ENCODE data around the gene HYKK. TPM values are rescaled to one million over a fixed set of nuclear protein-coding genes. Genes with fewer than 3 reads are reported as not detected.

Gene HYKK
- total and polyA plus RNA-seq, 2 of the 8 experiments (the other 6 are each of a cell fraction or from before 2014, with no cell fraction given) = 2.0 to 3.7 TPM

DNA sequence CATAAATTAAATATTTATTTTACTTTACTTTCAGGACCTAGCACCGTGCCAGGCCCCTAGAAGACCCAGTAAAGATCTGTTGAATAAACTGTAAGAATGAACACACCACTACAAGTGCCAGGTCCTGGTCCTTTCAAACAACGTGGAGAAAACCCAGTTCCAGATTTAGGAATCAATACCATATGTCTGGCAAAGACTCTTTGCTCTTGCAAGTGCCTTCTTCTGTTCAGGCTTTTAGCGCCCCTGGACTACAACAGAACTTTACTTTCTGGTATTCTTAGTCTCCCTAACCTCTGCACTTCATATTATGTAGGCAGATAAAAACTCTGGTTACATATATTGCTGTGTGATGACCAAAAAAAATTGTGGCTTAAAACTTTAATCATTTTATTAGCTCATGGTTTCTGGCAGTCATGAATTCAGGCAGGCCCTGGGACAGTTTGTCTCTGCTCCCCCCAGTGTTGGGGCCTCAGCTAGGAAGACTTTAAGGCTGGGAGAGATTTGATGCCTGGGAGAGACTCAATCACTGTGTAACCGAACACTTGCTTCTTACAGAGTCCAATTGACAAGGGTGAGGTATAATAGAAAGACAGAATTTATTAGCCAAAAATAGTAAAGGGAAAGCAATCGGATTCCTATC is 30.0 kb downstream of the HYKK start:
- no peak overlapping the region for H4K5ac ChIP-seq (ENCODE audit: insufficient read length, low read depth, low read length)
- H2BK120ac ChIP-seq (replicated peaks; ENCODE audit: low read depth, low read length) = no peak overlapping the region
- no peak for DNase-seq (ENCODE audit: low read depth in 1 of 2, low spot score in 2 of 2)
- H3K4me3 ChIP-seq (ENCODE audit: extremely low read depth in 1 of 4, insufficient read depth in 2 of 4, low read depth in 3 of 4, low read length in 4 of 4) = no peak overlapping the region
- WGBS, 2 experiments (ENCODE audit: extremely low coverage in 1 of 2, insufficient coverage in 1 of 2, insufficient read length in 1 of 2, insufficient replicate concordance in 2 of 2, low coverage in 1 of 2, low lambda C conversion rate in 2 of 2, missing lambda C conversion rate in 1 of 2) = 86% methylated on average over 5 of the region's 5 CpGs; no CpG with 5 or more reads in 1 of the 2 experiments
- H2BK5ac ChIP-seq (ENCODE audit: low read depth, low read length) = no peak overlapping the region
- no peak overlapping the region for H3K4ac ChIP-seq (replicated peaks; ENCODE audit: insufficient read length, low read depth, low read length)
- no peaks in the 10 kb centered on the region for H3K27me3 ChIP-seq (replicated peaks in 1 of 4; ENCODE audit: control insufficient read depth in 3 of 4, extremely low read depth in 1 of 4, insufficient read depth in 3 of 4, low read length in 3 of 4)
- H3K79me2 ChIP-seq (ENCODE audit: control insufficient read depth in 1 of 2, insufficient read depth in 2 of 2, low read length in 2 of 2) = peaks cover 0 to 18% of the 10 kb centered on the region in 2 experiments; a peak in 2 of 4 replicates
- H3K36me3 ChIP-seq (ENCODE audit: control insufficient read depth in 2 of 4, insufficient read depth in 4 of 4, low read length in 3 of 4) = peaks cover 0 to 6% (median 0%) of the 10 kb centered on the region in 4 experiments; a peak in 3 of 8 replicates
- H4K8ac ChIP-seq (ENCODE audit: extremely low read depth, insufficient read depth, low read length) = no peak overlapping the region
- H3K56ac ChIP-seq (replicated peaks; ENCODE audit: insufficient read length, low read depth, low read length) = no peak overlapping the region
- FAIRE-seq = no peak
- no peak overlapping the region for H3K23ac ChIP-seq (ENCODE audit: insufficient read length)
- H3K27ac ChIP-seq (ENCODE audit: low read depth, low read length) = no peak overlapping the region
- H3K9ac ChIP-seq (replicated peaks in 1 of 4; ENCODE audit: extremely low read depth in 1 of 4, low read depth in 3 of 4, low read length in 3 of 4) = no peak overlapping the region
- ChIA-PET CTCF (ENCODE audit: partially characterized antibody) (interaction anchor here (1.0 kb wide), 1 partner anchor 19 kb away, joined by 3 read pairs; no protein-coding TSS in a partner anchor), POLR2A (ENCODE audit: partially characterized antibody) (interaction anchor here (0.9 kb wide), 1 partner anchor 271 kb away, joined by 3 read pairs; no protein-coding TSS in a partner anchor)
- no peaks in the 10 kb centered on the region for H3K9me3 ChIP-seq (ENCODE audit: insufficient read depth in 2 of 2, low read depth in 1 of 2, low read length in 1 of 2)
- H4K91ac ChIP-seq (replicated peaks; ENCODE audit: insufficient read length, low read length) = no peak overlapping the region
- H3K4me1 ChIP-seq (replicated peaks in 1 of 4; ENCODE audit: control insufficient read depth in 3 of 4, insufficient read depth in 4 of 4, low read length in 3 of 4) = peaks cover 0 to 3% (median 1%) of the 10 kb centered on the region in 4 experiments; a peak in 3 of 7 replicates
- H2AFZ ChIP-seq (ENCODE audit: low read length) = no peak overlapping the region
- no peak overlapping the region for H3K18ac ChIP-seq (ENCODE audit: extremely low read depth, low read length)
- no peak overlapping the region for H3K4me2 ChIP-seq (ENCODE audit: insufficient read depth in 1 of 2, low read depth in 2 of 2, low read length in 2 of 2)
- no peak overlapping the region for H3K14ac ChIP-seq (ENCODE audit: insufficient read length)
- H2BK20ac ChIP-seq (ENCODE audit: low read length) = no peak overlapping the region
- TF ChIP-seq JUN (IDR thresholded peaks at IDR 0.05; ENCODE audit: low read depth, low read length) (no peak), KDM4A (IDR thresholded peaks at IDR 0.05; ENCODE audit: low read depth, low read length, severe bottlenecking) (no peak), POLR2A (IDR thresholded peaks at IDR 0.05; ENCODE audit: control extremely low read depth in 1 of 2, low read depth in 2 of 2, low read length in 2 of 2) (no peak), CBX8 (IDR thresholded peaks at IDR 0.05; ENCODE audit: borderline replicate concordance, low read depth, low read length) (no peak)
- H4K20me1 ChIP-seq (replicated peaks in 1 of 2; ENCODE audit: control insufficient read depth in 1 of 2, insufficient read depth in 2 of 2, low read length in 2 of 2) = no peaks in the 10 kb centered on the region
- H3K79me1 ChIP-seq (ENCODE audit: low read depth, low read length) = no peaks in the 10 kb centered on the region; the same call in 1 of the 2 replicates
- no peak overlapping the region for H2AK5ac ChIP-seq (ENCODE audit: low read depth, low read length)
- no peak overlapping the region for H2BK15ac ChIP-seq (ENCODE audit: low read length)
- peaks cover 3% of the 10 kb centered on the region; the same call in 1 of the 2 replicates for H3K23me2 ChIP-seq (ENCODE audit: low read depth, low read length)
- no peak overlapping the region for H2BK12ac ChIP-seq (ENCODE audit: low read depth, low read length)
